Transverse colon (tissue), 3 donors: Measurements from ENCODE around the gene PACRG.

Source experiments
- CTCF ChIP-seq, 5 experiments: fragments of 200-600 bp in 3 of 5; fragments of 450-650 bp in 2 of 5; sonication (generic) in 3 of 5; IDR thresholded peaks; 1 replicate in 2 of 5; 2 replicates in 3 of 5; pipeline ENCODE4 v1.5.1; 2016 to 2017; ENCODE audit warnings: antibody characterized with exemption in 5 of 5, inconsistent platforms in 3 of 5, mild to moderate bottlenecking in 2 of 5, moderate library complexity in 1 of 5
- EP300 ChIP-seq: sonication (generic); formaldehyde crosslinking; IDR thresholded peaks from one replicate; pipeline ENCODE4 v1.6.1; 2017; ENCODE audit warnings: antibody characterized with exemption, low read depth
- POLR2A ChIP-seq: fragments of 450-650 bp; IDR thresholded peaks from one replicate; pipeline ENCODE4 v1.6.1; 2016; ENCODE audit warnings: antibody characterized with exemption, mild to moderate bottlenecking, moderate library complexity

- TF ChIP-seq POLR2A (no peak), EP300 (no peak), CTCF (IDR thresholded peaks at IDR 0.05) (no peak)
Observed at GRCh38 chr6:163237110-163237509, 509.3 kb downstream of the PACRG start.
